ENCODE measurements around the gene FBXO41.
"Not testable (repeated sequence)": the region's sequence is repeated elsewhere in the genome, so short reads cannot be mapped to it uniquely, and the experiment has no call there.

- not testable (repeated sequence) for TF ChIP-seq EZH2 (optimal IDR thresholded peaks at IDR 0.05; ENCODE audit: low read depth, low read length)
- TF ChIP-seq, protein P1, sequence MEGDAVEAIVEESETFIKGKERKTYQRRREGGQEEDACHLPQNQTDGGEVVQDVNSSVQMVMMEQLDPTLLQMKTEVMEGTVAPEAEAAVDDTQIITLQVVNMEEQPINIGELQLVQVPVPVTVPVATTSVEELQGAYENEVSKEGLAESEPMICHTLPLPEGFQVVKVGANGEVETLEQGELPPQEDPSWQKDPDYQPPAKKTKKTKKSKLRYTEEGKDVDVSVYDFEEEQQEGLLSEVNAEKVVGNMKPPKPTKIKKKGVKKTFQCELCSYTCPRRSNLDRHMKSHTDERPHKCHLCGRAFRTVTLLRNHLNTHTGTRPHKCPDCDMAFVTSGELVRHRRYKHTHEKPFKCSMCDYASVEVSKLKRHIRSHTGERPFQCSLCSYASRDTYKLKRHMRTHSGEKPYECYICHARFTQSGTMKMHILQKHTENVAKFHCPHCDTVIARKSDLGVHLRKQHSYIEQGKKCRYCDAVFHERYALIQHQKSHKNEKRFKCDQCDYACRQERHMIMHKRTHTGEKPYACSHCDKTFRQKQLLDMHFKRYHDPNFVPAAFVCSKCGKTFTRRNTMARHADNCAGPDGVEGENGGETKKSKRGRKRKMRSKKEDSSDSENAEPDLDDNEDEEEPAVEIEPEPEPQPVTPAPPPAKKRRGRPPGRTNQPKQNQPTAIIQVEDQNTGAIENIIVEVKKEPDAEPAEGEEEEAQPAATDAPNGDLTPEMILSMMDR (IDR thresholded peaks at IDR 0.05; ENCODE audit: low read length), result not testable (repeated sequence)
Measured at GRCh38 chr2:73262691-73263429, 21.4 kb downstream of the FBXO41 start.

Measured in MM.1S (cell line).